NCI-H146 treated with DMSO at 0.1 percent for 48 hours (cell line): ENCODE data around the gene PAPSS2.

Experiments
- DNase-seq: peaks from one replicate; lab custom pipeline; 2025; ENCODE audit not compliant: unreplicated experiment; lab: John Stamatoyannopoulos, UW

PAPSS2 gene

DNA sequence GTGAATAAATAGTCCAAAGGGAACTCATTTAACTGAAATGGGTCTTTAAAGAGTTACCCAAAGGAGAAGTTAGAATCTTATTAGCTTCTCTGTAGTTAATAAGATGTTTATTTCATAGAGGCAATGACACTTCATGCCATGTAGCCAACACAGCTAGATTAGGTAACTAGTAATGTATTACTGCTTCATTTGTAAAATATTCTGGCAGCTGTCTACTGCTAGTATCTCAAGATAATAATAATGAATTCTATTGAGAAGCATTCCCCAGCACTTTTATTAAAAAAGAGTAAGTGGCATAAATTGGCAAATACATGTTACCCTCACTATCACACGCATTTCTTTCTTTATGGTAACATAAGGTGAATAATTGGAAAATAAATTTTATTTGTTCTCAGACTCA is 10.1 kb downstream of the PAPSS2 start:
- DNase-seq, result no peak

DNA sequence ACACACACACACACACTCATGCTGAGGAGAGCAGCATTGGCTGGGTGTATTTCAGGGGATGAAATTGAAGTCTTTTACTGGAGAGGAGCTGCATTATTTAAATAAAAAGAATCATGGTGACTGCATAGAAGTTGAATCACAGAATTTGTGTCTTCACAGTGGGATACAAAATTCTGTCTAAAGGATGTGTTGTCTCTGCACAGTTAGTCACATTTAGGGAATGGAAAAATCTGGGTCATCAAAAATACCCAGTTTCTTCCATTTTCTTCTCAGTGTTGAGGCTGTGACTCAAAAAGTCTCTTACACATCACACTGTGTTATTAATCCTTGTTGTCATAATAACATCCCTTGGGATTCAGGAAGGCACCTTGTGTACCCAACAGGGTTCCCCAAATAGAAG is 10.9 kb downstream of the PAPSS2 start:
- no peak for DNase-seq

DNA sequence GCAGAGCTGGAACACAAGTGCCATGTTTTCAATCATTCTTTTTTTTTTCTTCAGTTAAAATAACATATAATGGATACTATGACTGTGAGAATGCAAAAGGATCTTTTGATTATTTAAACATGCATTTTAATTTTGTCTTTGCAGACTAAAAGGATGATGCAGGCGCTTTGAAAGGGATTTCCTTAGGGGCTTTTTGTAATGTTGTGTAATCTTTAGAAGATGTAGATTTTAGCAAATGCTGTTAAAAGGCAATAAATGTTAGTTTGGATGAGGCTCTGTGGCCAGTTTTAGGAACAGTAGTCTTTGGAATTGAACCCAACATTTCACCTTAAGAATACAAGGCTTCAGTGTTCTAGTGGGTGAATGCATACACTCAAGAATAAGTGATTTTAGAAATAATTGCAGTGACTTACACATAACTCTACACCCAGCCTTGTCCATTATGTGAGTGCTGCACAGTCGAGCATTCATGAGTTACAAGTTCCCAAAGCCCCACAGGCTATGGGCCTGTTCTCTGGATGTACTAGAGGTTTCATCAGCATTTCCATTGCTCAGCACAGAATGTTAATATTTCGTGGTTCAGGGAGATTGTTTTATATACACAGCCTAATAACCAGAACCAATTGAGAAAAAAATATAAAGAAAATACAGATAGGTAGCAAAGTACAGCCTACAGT is 11.6 kb downstream of the PAPSS2 start:
- DNase-seq, result no peak

DNA sequence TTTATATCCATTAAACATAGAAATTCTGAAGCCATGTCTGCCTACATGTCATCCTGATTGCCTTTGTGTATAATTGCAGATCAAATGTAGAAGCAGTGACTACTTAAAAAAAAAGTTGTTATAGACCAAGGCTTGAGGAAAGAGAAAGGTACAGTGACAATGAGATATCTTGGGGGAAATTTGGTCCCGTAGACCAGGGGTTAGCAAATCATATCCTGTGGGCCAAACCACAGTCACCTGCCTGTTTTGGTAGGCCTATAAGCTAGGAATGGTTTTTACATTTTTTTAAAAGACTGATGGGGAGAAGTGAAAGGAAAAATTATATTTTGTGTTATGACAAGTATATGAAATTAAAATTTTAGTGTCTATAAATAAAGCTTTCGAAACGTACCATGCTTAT is 12.9 kb downstream of the PAPSS2 start:
- DNase-seq, result no peak

- no peak for DNase-seq
Measured at GRCh38 chr10:87674943-87675342, 15.3 kb downstream of the PAPSS2 start.

GRCh38 chr10:87675396-87676376 is 16.0 kb downstream of the PAPSS2 start:
- no peak for DNase-seq

- DNase-seq, result no peak
Measured at GRCh38 chr10:87677595-87677994, 17.9 kb downstream of the PAPSS2 start.

GRCh38 chr10:87678302-87678701 is 18.6 kb downstream of the PAPSS2 start:
- no peak for DNase-seq

DNA sequence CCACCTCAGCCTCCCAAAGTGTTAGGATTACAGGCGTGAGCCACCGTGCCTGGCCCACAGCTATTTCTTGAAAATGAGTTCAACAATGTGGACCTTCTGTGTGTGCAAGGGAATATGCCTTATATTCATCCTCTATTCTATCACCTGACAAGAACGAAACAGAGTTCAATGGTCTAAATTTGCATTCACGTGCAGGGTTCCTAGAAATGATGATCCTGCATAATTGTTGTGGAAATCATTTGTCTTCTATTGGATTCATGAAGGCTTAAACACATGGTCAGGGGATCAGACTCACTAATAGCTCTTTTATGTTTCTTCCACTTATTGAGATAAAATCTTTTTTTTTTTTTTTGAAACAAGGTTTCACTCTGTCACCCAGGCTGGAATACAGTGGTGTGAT is 23.7 kb downstream of the PAPSS2 start:
- DNase-seq, result no peak

- DNase-seq, result no peak
Measured at GRCh38 chr10:87684001-87684638, 24.4 kb downstream of the PAPSS2 start.

GRCh38 chr10:87685832-87686574 is 26.3 kb downstream of the PAPSS2 start:
- DNase-seq, result no peak

GRCh38 chr10:87691506-87692070 is 31.9 kb downstream of the PAPSS2 start:
- DNase-seq, result no peak

- no peak for DNase-seq
Measured at GRCh38 chr10:87692956-87693484, 33.3 kb downstream of the PAPSS2 start.

DNA sequence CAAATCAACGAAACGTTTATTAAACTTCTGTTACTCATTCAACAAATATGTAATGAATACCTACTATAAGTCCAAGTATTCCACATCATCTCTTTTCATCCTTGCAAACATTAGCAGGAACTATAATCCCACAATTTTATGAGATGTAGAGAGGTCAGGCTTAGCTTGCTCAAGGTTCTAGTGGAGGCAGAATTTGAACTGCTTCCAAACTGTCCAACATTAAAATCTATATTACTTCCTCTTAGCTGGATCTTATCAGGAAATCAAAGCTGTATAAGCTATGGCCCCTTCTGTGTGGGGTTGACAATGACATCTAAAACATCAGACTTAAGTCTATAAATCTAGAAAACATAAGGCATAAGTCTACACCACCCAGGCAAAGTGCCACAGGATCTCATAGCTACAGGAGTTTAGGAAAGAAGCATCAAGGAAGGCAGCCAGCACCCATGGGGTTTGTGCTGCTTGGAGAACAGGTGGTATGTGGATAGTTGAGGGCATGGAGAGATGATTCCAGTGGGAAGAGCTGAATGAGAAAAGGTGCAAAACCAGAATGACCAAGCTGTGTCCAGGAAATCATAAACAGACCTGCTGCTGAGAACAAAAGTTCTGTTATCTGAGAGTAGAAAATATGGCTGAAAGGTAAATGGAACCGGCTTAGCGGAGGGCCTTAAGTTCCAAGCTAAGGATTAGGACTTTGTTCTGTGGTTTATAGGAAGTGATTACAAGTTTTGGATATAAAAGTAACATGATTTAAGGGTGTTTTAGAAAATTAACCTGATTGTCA is 34.5 kb downstream of the PAPSS2 start:
- no peak for DNase-seq

- DNase-seq, result no peak
Measured at GRCh38 chr10:87695074-87695473, 35.4 kb downstream of the PAPSS2 start.

- no peak for DNase-seq
Measured at GRCh38 chr10:87696922-87697745, 37.5 kb downstream of the PAPSS2 start.

DNA sequence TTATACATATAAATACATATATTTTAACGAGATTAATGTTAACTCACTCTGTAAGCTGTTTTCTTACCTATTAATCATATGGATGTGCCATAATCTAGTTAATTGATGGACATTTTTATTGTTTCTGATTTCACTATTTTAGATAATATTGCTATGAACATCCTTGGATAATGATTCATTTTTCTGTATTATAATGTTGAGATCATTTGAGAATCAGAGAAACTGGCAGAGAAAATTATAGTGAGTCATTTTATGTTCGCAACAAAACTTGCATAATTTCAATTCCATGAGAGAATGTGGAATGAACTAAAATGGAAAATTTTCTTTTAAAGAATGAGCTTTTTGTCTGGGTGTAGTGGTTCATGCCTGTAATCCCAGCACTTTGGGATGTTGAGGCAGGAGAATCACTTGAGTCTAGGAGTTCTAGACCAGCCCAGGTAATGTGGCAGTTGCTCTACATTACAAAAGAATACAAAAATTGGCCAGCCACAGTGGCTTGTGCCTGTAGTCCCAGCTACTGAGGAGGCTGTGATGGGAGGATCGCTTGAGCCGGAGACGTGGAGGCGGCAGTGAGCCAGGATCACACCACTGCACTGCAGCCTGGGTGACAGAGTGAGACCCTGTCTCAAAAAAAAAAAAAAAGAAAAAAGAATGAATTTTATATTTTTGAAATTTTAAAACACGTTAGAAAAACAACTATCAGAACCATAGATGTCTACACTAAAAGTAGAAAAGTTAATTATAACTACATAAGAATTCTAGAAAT is 40.5 kb downstream of the PAPSS2 start:
- DNase-seq, result no peak
